Measurements from ENCODE around the gene TPST1.
"Not testable (repeated sequence)": the region's sequence is repeated elsewhere in the genome, so short reads cannot be mapped to it uniquely, and the experiment has no call there.

DNA sequence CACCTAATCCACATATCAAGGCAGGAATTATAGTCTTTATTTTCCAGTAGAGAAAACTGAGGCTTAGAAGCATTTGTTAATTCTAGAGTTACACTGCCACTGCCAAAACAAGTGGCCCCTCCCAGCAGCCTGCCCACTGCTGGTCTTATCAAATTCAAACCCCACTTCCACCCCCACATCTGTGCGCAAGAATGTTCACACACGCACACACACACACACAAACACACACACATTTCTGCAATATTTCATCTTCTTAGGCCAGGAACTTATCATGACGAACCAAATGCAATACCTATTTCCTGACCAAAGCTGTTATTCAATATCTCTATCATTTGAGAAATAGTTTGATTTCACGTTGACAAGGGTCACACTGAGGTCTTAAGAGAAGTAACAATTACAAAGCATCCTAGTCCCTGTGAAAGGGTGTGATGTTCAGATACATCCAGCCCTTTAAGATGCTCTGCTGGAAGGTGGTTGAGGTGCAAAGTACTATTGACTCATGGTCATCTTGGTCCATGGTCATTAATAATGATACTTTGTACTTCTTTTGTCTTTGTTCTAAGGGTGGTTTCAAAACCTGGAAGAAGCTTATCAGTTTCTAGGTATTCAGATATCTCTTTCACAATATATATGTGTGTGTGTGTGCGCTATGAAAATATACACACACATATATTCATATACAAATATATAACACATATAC lies 169.2 kb downstream of the TPST1 start:
- TF ChIP-seq, protein P1, sequence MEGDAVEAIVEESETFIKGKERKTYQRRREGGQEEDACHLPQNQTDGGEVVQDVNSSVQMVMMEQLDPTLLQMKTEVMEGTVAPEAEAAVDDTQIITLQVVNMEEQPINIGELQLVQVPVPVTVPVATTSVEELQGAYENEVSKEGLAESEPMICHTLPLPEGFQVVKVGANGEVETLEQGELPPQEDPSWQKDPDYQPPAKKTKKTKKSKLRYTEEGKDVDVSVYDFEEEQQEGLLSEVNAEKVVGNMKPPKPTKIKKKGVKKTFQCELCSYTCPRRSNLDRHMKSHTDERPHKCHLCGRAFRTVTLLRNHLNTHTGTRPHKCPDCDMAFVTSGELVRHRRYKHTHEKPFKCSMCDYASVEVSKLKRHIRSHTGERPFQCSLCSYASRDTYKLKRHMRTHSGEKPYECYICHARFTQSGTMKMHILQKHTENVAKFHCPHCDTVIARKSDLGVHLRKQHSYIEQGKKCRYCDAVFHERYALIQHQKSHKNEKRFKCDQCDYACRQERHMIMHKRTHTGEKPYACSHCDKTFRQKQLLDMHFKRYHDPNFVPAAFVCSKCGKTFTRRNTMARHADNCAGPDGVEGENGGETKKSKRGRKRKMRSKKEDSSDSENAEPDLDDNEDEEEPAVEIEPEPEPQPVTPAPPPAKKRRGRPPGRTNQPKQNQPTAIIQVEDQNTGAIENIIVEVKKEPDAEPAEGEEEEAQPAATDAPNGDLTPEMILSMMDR (IDR thresholded peaks at IDR 0.05) = not testable (repeated sequence)
- TF ChIP-seq POLR2A (IDR thresholded peaks at IDR 0.05) = not testable (repeated sequence)

Data from thyroid gland (tissue), 4 donors.